ENCODE measurements around the gene ZNF438.
"Not testable (repeated sequence)": the region's sequence is repeated elsewhere in the genome, so short reads cannot be mapped to it uniquely, and the experiment has no call there.

ZNF438 gene

GRCh38 chr10:31063841-31064240, 32.2 kb upstream of the ZNF438 start:
- no peaks in the 10 kb centered on the region for H3K4me1 Mint-ChIP-seq (ENCODE audit: low read depth)
- H3K36me3 Mint-ChIP-seq: no peaks in the 10 kb centered on the region
- no peak overlapping the region for H3K27ac Mint-ChIP-seq
- H3K9me3 Mint-ChIP-seq (ENCODE audit: low read depth): no peaks in the 10 kb centered on the region
- H3K4me3 Mint-ChIP-seq: no peak overlapping the region
- H3K27me3 Mint-ChIP-seq: no peaks in the 10 kb centered on the region

- H3K4me1 Mint-ChIP-seq (ENCODE audit: low read depth): no peaks in the 10 kb centered on the region
- H3K4me3 Mint-ChIP-seq: no peak overlapping the region
- H3K36me3 Mint-ChIP-seq: no peaks in the 10 kb centered on the region
- no peaks in the 10 kb centered on the region for H3K27me3 Mint-ChIP-seq
- no peaks in the 10 kb centered on the region for H3K9me3 Mint-ChIP-seq (ENCODE audit: low read depth)
- no peak overlapping the region for H3K27ac Mint-ChIP-seq
Observed at GRCh38 chr10:31062856-31063255, 31.2 kb upstream of the ZNF438 start.

- no peak overlapping the region for H3K4me3 Mint-ChIP-seq
- no peak overlapping the region for H3K27ac Mint-ChIP-seq
- H3K9me3 Mint-ChIP-seq (ENCODE audit: low read depth): no peaks in the 10 kb centered on the region
- no peaks in the 10 kb centered on the region for H3K36me3 Mint-ChIP-seq
- H3K4me1 Mint-ChIP-seq (ENCODE audit: low read depth): no peaks in the 10 kb centered on the region
- H3K27me3 Mint-ChIP-seq: no peaks in the 10 kb centered on the region
Observed at GRCh38 chr10:31061941-31062340, 30.3 kb upstream of the ZNF438 start.

GRCh38 chr10:31058795-31059703, 27.4 kb upstream of the ZNF438 start:
- no peaks in the 10 kb centered on the region for H3K4me1 Mint-ChIP-seq (ENCODE audit: low read depth)
- no peaks in the 10 kb centered on the region for H3K36me3 Mint-ChIP-seq
- no peaks in the 10 kb centered on the region for H3K9me3 Mint-ChIP-seq (ENCODE audit: low read depth)
- H3K27ac Mint-ChIP-seq: no peak overlapping the region
- H3K27me3 Mint-ChIP-seq: no peaks in the 10 kb centered on the region
- no peak overlapping the region for H3K4me3 Mint-ChIP-seq

GRCh38 chr10:31056678-31057077, 25.0 kb upstream of the ZNF438 start:
- not testable (repeated sequence) for H3K4me1 Mint-ChIP-seq (ENCODE audit: low read depth); H3K9me3 Mint-ChIP-seq (ENCODE audit: low read depth); H3K27me3 Mint-ChIP-seq; H3K4me3 Mint-ChIP-seq; H3K36me3 Mint-ChIP-seq; H3K27ac Mint-ChIP-seq

GRCh38 chr10:31055573-31056251, 24.0 kb upstream of the ZNF438 start:
- H3K9me3 Mint-ChIP-seq (ENCODE audit: low read depth): no peaks in the 10 kb centered on the region
- no peaks in the 10 kb centered on the region for H3K36me3 Mint-ChIP-seq
- H3K4me1 Mint-ChIP-seq (ENCODE audit: low read depth): no peaks in the 10 kb centered on the region
- H3K4me3 Mint-ChIP-seq: no peak overlapping the region
- no peaks in the 10 kb centered on the region for H3K27me3 Mint-ChIP-seq
- H3K27ac Mint-ChIP-seq: no peak overlapping the region

- H3K27me3 Mint-ChIP-seq: no peaks in the 10 kb centered on the region
- no peaks in the 10 kb centered on the region for H3K9me3 Mint-ChIP-seq (ENCODE audit: low read depth)
- H3K4me3 Mint-ChIP-seq: no peak overlapping the region
- H3K27ac Mint-ChIP-seq: no peak overlapping the region
- no peaks in the 10 kb centered on the region for H3K36me3 Mint-ChIP-seq
- no peaks in the 10 kb centered on the region for H3K4me1 Mint-ChIP-seq (ENCODE audit: low read depth)
Observed at GRCh38 chr10:31051703-31052102, 20.0 kb upstream of the ZNF438 start.

GRCh38 chr10:31042670-31043069, 11.0 kb upstream of the ZNF438 start:
- no peak overlapping the region for H3K4me3 Mint-ChIP-seq
- H3K27ac Mint-ChIP-seq: no peak overlapping the region
- H3K27me3 Mint-ChIP-seq: no peaks in the 10 kb centered on the region
- H3K36me3 Mint-ChIP-seq: no peaks in the 10 kb centered on the region
- H3K9me3 Mint-ChIP-seq (ENCODE audit: low read depth): peaks cover 8% of the 10 kb centered on the region
- no peaks in the 10 kb centered on the region for H3K4me1 Mint-ChIP-seq (ENCODE audit: low read depth)

- Mint-ChIP-seq H3K27ac (no peak overlapping the region), H3K27me3 (no peaks in the 10 kb centered on the region), H3K4me3 (no peak overlapping the region), H3K4me1 (ENCODE audit: low read depth) (no peaks in the 10 kb centered on the region), H3K9me3 (ENCODE audit: low read depth) (peaks cover 8% of the 10 kb centered on the region), H3K36me3 (no peaks in the 10 kb centered on the region)
Observed at GRCh38 chr10:31041011-31041410, 9.3 kb upstream of the ZNF438 start.

GRCh38 chr10:31039006-31039405, 7.3 kb upstream of the ZNF438 start:
- not testable (repeated sequence) for H3K9me3 Mint-ChIP-seq (ENCODE audit: low read depth); H3K4me3 Mint-ChIP-seq; H3K36me3 Mint-ChIP-seq; H3K27ac Mint-ChIP-seq; H3K4me1 Mint-ChIP-seq (ENCODE audit: low read depth); H3K27me3 Mint-ChIP-seq

- no peak overlapping the region for H3K4me3 Mint-ChIP-seq
- H3K36me3 Mint-ChIP-seq: no peaks in the 10 kb centered on the region
- no peak overlapping the region for H3K27ac Mint-ChIP-seq
- H3K9me3 Mint-ChIP-seq (ENCODE audit: low read depth): no peaks in the 10 kb centered on the region
- no peaks in the 10 kb centered on the region for H3K4me1 Mint-ChIP-seq (ENCODE audit: low read depth)
- H3K27me3 Mint-ChIP-seq: no peaks in the 10 kb centered on the region
Observed at GRCh38 chr10:31037749-31038148, 6.1 kb upstream of the ZNF438 start.

GRCh38 chr10:31036209-31036608, 4.5 kb upstream of the ZNF438 start:
- H3K27me3 Mint-ChIP-seq: no peaks in the 10 kb centered on the region
- no peak overlapping the region for H3K27ac Mint-ChIP-seq
- peaks cover 3% of the 10 kb centered on the region for H3K4me1 Mint-ChIP-seq (ENCODE audit: low read depth)
- H3K4me3 Mint-ChIP-seq: no peak overlapping the region
- no peaks in the 10 kb centered on the region for H3K9me3 Mint-ChIP-seq (ENCODE audit: low read depth)
- no peaks in the 10 kb centered on the region for H3K36me3 Mint-ChIP-seq

- no peaks in the 10 kb centered on the region for H3K27me3 Mint-ChIP-seq
- H3K36me3 Mint-ChIP-seq: no peaks in the 10 kb centered on the region
- no peak overlapping the region for H3K27ac Mint-ChIP-seq
- H3K9me3 Mint-ChIP-seq (ENCODE audit: low read depth): no peaks in the 10 kb centered on the region
- peaks cover 9% of the 10 kb centered on the region for H3K4me1 Mint-ChIP-seq (ENCODE audit: low read depth)
- H3K4me3 Mint-ChIP-seq: no peak overlapping the region
Observed at GRCh38 chr10:31035266-31035798, 3.7 kb upstream of the ZNF438 start.

- Mint-ChIP-seq H3K27me3 (no peaks in the 10 kb centered on the region), H3K4me1 (ENCODE audit: low read depth) (peaks cover 15% of the 10 kb centered on the region), H3K36me3 (peaks cover 2% of the 10 kb centered on the region), H3K9me3 (ENCODE audit: low read depth) (no peaks in the 10 kb centered on the region), H3K27ac (no peak overlapping the region), H3K4me3 (peak overlapping the region; percentile 34)
Observed at GRCh38 chr10:31034098-31034909, 2.6 kb upstream of the ZNF438 start.

- Mint-ChIP-seq H3K36me3 (peaks cover 3% of the 10 kb centered on the region), H3K27ac (no peak overlapping the region), H3K4me1 (ENCODE audit: low read depth) (peaks cover 15% of the 10 kb centered on the region)
Observed at GRCh38 chr10:31033147-31033546, 1.5 kb upstream of the ZNF438 start.

More at GRCh38 chr10:31033147-31033546, 1.5 kb upstream of the ZNF438 start:
- Mint-ChIP-seq H3K9me3 (ENCODE audit: low read depth) (no peaks in the 10 kb centered on the region), H3K27me3 (no peaks in the 10 kb centered on the region), H3K4me3 (peak overlapping the region; percentile 89)
